ENCODE results near the gene PHEX.

GRCh38 chrX:22268706-22269105 lies 236.6 kb downstream of the PHEX start:
- TF ChIP-seq ZFP30 (CRISPR knock-in tag; IDR thresholded peaks at IDR 0.05): no peak
- TF ChIP-seq ZNF70 (CRISPR knock-in tag; IDR thresholded peaks at IDR 0.05): no peak
- TF ChIP-seq ESRRG (CRISPR knock-in tag; IDR thresholded peaks at IDR 0.05): no peak
- TF ChIP-seq TOX (CRISPR knock-in tag; IDR thresholded peaks at IDR 0.05; ENCODE audit: borderline replicate concordance): no peak
